Adipocyte (in vitro differentiated cells): ENCODE measurements around the gene GTF2F2.
A peak's percentile ranks its signal among the peaks of the same experiment; 100 is the strongest.

Experiments used
- DNase-seq: peaks from one replicate; pipeline ENCODE4 v3.0.0-alpha.2; 2015; ENCODE audit warnings: low read depth
- H3K27me3 ChIP-seq: replicated peaks from 2 replicates; pipeline ENCODE4 v1.7.0; 2013; ENCODE audit warnings: mild to moderate bottlenecking, low read length, moderate library complexity; ENCODE audit not compliant: control insufficient read depth, insufficient read depth
- H3K36me3 ChIP-seq: 2 replicates; pipeline ENCODE4 v1.7.0; 2013; ENCODE audit warnings: low read length, mild to moderate bottlenecking, moderate library complexity; ENCODE audit not compliant: control insufficient read depth, insufficient read depth, severe bottlenecking
- H3K4me1 ChIP-seq: 2 replicates; pipeline ENCODE4 v1.7.0; 2013; ENCODE audit warnings: mild to moderate bottlenecking, low read length, moderate library complexity; ENCODE audit not compliant: control insufficient read depth, insufficient read depth
- H3K4me3 ChIP-seq: 2 replicates; pipeline ENCODE4 v1.7.0; 2013; ENCODE audit warnings: mild to moderate bottlenecking, low read length, moderate library complexity
- H3K9ac ChIP-seq: 2 replicates; pipeline ENCODE4 v1.7.0; 2013; ENCODE audit warnings: mild to moderate bottlenecking, low read length, moderate library complexity
- H3K9me3 ChIP-seq: 2 replicates; pipeline ENCODE4 v1.7.0; 2013; ENCODE audit warnings: mild to moderate bottlenecking, low read length, moderate library complexity; ENCODE audit not compliant: control insufficient read depth

The GTF2F2 gene, protein sequence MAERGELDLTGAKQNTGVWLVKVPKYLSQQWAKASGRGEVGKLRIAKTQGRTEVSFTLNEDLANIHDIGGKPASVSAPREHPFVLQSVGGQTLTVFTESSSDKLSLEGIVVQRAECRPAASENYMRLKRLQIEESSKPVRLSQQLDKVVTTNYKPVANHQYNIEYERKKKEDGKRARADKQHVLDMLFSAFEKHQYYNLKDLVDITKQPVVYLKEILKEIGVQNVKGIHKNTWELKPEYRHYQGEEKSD

DNA sequence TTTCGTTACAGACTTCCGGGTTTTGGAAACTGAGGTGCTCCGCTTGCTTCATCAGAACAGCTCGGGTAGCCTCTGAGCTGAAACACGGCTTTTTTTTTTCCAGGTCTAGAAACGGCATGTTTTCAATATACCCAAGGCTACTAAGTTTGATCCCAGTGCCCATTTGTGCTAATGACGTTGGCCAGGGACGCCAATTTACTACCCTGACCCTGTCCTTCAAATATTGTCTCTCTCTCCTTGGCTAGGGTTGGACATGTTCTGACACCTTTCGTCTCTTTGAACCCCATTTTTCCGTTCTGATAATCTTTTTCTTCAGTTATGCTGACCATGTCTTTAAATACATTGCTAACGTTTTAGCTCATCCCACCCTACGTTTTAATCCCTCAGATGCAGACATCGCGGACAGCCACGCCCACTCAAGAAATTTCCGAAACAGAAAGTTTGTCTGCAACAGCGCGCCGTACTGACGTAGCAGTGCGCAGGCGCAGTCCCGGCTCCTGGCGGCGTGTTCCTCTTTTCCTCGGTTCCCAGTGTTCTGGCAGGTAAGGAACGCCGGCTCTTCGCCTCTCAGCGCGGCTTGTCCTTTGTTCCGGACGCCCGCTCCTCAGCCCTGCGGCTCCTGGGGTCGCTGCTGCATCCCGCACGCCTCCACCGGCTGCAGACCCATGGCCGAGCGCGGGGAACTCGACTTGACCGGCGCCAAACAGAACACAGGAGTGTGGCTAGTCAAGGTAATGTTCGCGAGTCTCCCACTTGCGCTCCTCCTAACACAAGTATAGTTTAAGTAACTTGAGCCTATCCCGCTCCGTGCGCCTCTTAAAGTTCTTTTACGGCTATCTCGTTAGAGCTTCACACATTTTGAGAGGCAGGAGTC lies at the start of gene GTF2F2:
GTF2F2 (plus strand) TSS at position 520 of the 874 bp plus-strand sequence; CDS start at position 666, 146 bp downstream.
- peak; percentile 94 for DNase-seq
- peak within 1 kb of the TSS; percentile 96 for H3K9ac ChIP-seq
- H3K9me3 ChIP-seq: no peaks in the 10 kb centered on the region
- H3K27me3 ChIP-seq: no peaks in the 10 kb centered on the region
- peak within 1 kb of the TSS; percentile 100 for H3K4me3 ChIP-seq
- H3K36me3 ChIP-seq: no peaks in the 10 kb centered on the region
- H3K4me1 ChIP-seq: peaks cover 16% of the 10 kb centered on the region

DNA sequence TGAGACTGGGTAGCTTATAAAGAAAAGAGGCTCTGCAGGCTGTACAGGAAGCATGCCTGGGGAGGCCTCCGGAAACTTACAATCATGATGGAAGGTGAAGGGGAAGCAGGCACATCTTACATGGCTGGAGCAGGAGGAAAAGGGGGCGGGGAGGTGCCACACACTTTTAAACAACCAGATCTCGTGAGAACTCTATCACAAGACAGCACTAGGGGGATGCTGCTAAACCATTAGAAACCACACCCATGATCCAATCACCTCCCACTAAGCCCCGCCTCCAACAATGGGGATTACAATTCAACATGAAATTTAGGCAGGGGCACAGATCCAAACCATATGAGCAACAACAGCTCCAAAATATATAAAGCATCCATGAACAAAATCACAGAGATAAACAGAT lies 46.5 kb upstream of the GTF2F2 start:
- H3K4me1 ChIP-seq: no peaks in the 10 kb centered on the region
- no peak for DNase-seq
- no peaks in the 10 kb centered on the region for H3K36me3 ChIP-seq
- H3K4me3 ChIP-seq: no peak overlapping the region
- H3K9me3 ChIP-seq: peaks cover 5% of the 10 kb centered on the region
- H3K27me3 ChIP-seq: peaks cover 1% of the 10 kb centered on the region
- H3K9ac ChIP-seq: no peak overlapping the region

DNA sequence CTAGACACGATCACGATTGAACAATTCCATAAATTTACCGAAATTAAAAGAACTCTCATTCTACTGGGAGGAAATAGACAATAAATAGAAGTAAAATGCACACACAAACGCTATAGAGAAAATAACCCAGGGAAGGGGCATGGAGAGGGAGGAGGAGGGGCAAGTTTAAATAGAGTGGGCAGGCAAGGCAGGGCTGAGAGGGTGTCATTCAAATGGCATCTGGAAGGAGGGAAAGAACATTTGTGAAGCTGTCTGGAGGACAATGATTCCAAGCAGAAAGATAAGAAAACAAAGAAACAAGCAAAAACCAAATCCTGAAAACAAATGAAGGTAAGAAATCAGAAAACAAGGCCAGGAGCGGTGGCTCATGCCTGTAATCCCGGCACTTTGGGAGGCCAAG lies 45.6 kb upstream of the GTF2F2 start:
- no peak for DNase-seq
- no peak overlapping the region for H3K4me3 ChIP-seq
- H3K36me3 ChIP-seq: no peaks in the 10 kb centered on the region
- H3K4me1 ChIP-seq: no peaks in the 10 kb centered on the region
- H3K9ac ChIP-seq: no peak overlapping the region
- H3K9me3 ChIP-seq: peaks cover 5% of the 10 kb centered on the region
- peaks cover 5% of the 10 kb centered on the region for H3K27me3 ChIP-seq

DNA sequence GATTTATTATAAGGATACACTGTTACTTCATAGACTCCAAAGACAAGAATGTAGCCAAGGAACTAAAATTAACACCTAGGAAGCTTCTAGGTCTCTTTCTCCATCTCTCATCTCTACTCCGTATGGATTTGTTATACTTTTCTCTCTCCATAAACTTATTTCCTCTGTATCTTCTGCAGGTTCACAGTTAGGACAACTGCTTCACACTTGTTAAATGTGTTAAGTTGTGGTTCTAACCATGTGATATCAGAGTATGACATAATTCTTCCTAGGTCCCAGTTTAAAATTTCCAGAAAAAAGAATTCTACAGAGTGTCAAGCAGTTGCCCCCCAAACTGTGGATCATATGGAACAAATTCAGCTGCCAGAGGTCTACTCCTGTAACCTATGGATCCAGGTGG lies 42.3 kb upstream of the GTF2F2 start:
- DNase-seq: no peak
- H3K36me3 ChIP-seq: no peaks in the 10 kb centered on the region
- H3K27me3 ChIP-seq: peaks cover 5% of the 10 kb centered on the region
- H3K4me3 ChIP-seq: no peak overlapping the region
- H3K9me3 ChIP-seq: peaks cover 5% of the 10 kb centered on the region
- H3K9ac ChIP-seq: no peak overlapping the region
- no peaks in the 10 kb centered on the region for H3K4me1 ChIP-seq

DNA sequence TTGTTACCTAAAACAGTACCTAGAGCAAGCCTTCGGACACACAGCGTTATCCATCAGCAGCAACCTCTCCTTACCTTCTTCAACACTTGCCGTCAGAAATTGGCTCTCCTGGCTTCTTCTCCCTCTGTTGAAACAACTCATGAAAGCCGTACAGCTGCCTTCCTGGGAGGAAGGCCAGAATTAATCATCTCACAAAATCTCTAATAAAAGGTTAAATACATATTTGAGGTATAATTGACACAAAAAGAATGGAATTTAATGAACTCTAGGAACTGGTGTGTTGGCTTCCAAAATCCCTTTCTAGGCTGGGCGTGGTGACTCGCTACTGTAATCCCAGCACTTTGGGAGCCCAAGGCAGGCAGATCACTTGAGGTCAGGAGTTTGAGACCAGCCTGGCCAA lies 37.3 kb upstream of the GTF2F2 start:
- H3K27me3 ChIP-seq: peaks cover 5% of the 10 kb centered on the region
- no peaks in the 10 kb centered on the region for H3K9me3 ChIP-seq
- no peak overlapping the region for H3K4me3 ChIP-seq
- H3K36me3 ChIP-seq: no peaks in the 10 kb centered on the region
- no peaks in the 10 kb centered on the region for H3K4me1 ChIP-seq
- H3K9ac ChIP-seq: no peak overlapping the region
- DNase-seq: no peak

DNA sequence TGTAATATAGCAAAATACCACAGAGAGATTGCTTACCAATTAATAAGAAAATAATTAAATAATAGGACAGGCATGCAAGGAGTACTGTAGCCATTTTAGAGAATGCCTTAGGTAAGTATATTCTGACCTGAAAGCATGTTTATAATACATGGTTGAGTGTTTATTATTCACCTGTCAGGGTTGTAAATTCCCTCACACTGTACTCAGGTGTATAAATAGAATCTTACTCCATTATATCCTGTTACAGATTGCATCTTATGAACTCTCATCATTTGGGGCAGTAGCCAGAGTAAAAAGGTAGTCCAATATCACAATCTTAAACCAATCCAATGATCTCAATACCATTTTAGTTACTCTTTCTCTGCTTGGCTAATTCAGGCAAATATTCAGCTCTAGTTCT lies 35.8 kb upstream of the GTF2F2 start:
- H3K4me1 ChIP-seq: no peaks in the 10 kb centered on the region
- H3K4me3 ChIP-seq: no peak overlapping the region
- DNase-seq: no peak
- H3K36me3 ChIP-seq: no peaks in the 10 kb centered on the region
- no peak overlapping the region for H3K9ac ChIP-seq
- no peaks in the 10 kb centered on the region for H3K9me3 ChIP-seq
- peaks cover 2% of the 10 kb centered on the region for H3K27me3 ChIP-seq

DNA sequence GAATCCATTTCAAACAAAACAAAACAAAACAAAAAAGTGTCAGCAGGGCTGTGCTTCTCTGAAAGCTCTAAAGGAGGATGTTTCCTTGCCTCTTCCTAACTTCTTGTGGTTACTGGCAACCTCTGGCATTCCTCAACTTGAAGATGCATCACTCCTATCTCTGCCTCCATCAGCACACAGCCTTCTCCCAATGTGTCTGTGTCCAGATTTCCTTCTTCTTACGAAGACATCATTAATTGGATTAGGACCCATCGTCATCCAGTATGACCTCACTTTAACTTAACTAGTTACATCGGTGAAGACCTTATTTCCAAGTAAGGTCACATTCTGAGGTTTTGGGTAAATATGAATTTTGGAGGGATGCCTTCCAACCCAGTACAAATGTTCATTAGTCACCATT lies 33.8 kb upstream of the GTF2F2 start:
- DNase-seq: no peak
- no peaks in the 10 kb centered on the region for H3K36me3 ChIP-seq
- H3K4me3 ChIP-seq: no peak overlapping the region
- no peak overlapping the region for H3K9ac ChIP-seq
- H3K4me1 ChIP-seq: no peaks in the 10 kb centered on the region
- no peaks in the 10 kb centered on the region for H3K9me3 ChIP-seq
- H3K27me3 ChIP-seq: no peaks in the 10 kb centered on the region

DNA sequence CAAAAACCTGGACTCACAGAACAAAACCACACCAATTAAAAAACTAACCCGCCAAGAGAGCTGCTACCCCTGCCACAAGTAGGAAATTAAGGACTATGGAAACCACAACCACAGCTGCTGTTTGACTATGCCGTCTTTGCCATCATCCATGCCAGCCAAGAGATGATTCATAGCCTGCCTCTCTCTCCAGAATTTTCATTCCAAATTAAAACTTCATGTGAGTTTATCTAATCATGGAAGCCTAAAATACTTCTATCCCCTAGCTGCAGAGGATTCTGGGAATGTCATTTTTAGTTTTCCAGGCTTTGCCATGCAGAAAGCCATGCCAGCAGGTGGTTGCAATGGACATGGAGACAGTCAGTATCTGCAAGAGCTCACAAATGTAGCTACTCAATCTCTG lies 27.6 kb upstream of the GTF2F2 start:
- H3K27me3 ChIP-seq: no peaks in the 10 kb centered on the region
- peak; percentile 26 for DNase-seq
- H3K36me3 ChIP-seq: no peaks in the 10 kb centered on the region
- H3K4me3 ChIP-seq: no peak overlapping the region
- H3K9ac ChIP-seq: no peak overlapping the region
- H3K9me3 ChIP-seq: no peaks in the 10 kb centered on the region
- no peaks in the 10 kb centered on the region for H3K4me1 ChIP-seq

DNA sequence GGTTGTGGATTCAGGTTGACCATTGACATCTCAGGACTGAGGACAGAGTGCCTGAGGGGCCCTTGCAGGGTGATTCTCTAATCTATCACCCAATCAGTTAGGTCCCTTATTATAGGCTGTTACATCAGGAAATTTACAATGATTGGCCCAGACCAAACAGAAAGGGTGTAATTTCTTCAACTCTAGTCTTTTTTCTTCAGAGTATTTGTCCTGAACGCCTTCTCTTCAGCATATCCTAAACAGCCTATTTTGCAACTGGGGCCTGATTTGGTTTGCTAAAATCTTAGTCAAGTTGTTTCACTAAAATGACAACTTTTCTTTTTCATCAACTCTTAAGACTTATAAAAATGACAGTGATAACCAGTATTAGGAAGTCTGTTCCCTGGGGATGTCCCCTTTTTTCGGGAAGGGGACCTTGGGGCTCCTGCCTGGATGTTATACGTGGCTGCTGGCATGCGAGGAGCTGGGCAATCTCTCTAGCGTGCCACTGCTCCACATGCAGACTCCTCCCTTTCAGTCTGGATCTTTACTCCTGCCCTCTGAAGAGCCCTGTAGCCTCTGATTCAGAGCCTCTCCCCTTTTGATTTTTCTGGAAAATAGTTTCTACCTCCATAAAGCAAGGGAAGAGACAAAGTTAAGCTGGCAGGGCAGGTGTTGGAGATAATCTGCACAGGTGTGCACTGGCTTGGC lies 19.6 kb upstream of the GTF2F2 start:
- H3K9me3 ChIP-seq: no peaks in the 10 kb centered on the region
- H3K27me3 ChIP-seq: no peaks in the 10 kb centered on the region
- no peaks in the 10 kb centered on the region for H3K4me1 ChIP-seq
- H3K4me3 ChIP-seq: no peak overlapping the region
- H3K9ac ChIP-seq: no peak overlapping the region
- H3K36me3 ChIP-seq: no peaks in the 10 kb centered on the region
- DNase-seq: no peak

DNA sequence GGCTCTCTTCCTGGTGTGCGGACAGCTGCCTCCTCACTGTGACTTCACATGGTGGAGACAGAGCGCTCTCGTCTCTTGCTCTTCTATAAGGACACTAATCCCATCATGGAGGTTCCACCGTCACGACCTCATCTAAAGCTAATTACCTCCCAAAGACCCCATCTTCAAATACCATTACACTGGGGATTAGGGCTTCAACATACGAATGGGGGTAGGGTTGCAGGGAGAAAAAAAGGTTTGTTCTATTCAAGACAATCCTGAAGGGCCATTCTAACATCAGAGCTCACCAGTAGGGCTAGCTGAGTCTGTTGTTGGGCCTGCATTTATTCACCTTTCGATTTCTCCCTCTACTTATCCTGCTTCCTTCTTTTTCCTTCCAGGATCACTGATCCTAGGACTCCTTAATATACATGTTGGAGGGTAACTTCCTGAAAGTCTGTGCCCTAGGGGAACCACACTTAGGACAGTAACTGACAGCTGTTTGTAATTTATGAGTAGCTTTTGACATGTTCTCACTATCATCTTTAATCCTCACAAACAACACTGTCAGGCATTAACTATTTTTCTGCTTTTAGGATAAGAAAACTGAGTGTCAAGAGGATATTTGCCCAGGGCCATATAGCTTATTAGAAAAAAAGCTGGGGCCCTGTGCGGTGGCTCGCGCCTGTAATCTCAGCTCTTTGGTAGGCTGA lies 18.8 kb upstream of the GTF2F2 start:
- Histone ChIP-seq H3K9me3 (no peaks in the 10 kb centered on the region), H3K4me3 (no peak overlapping the region), H3K36me3 (no peaks in the 10 kb centered on the region), H3K4me1 (no peaks in the 10 kb centered on the region), H3K9ac (no peak overlapping the region), H3K27me3 (no peaks in the 10 kb centered on the region)
- DNase-seq: no peak

DNA sequence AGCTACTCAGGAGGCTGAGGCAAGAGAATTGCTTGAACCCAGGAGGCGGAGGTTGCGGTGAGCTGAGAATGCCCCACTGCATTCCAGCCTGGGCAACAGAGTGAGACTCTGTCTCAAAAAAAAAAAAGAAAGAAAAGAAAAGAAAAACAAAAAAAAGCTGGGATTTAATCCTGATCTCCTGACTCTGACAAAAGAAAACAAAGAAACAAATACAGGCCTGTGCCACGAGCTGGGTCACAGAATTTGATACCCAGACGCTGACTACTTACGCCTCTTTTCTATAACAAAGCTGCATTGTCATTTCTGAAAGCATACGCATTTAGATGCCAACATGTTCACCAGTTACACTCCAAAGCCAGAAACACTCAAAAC lies 18.2 kb upstream of the GTF2F2 start:
- Histone ChIP-seq H3K36me3 (no peaks in the 10 kb centered on the region), H3K4me3 (no peak overlapping the region), H3K27me3 (no peaks in the 10 kb centered on the region), H3K9ac (no peak overlapping the region), H3K4me1 (no peaks in the 10 kb centered on the region), H3K9me3 (no peaks in the 10 kb centered on the region)
- no peak for DNase-seq
